Sigmoid colon (tissue), 3 donors: ENCODE data around the gene TCFL5.

Experiments used
- CTCF ChIP-seq, 4 experiments: fragments of 450-650 bp in 3 of 4; fragments of 200-600 bp in 1 of 4; IDR thresholded peaks; one replicate each; pipeline ENCODE4 v1.5.1; 2016 to 2019; ENCODE audit warnings: antibody characterized with exemption in 4 of 4, mild to moderate bottlenecking in 3 of 4, moderate library complexity in 2 of 4
- POLR2A ChIP-seq, 2 donors: fragments of 450-650 bp; IDR thresholded peaks; one replicate each; pipeline ENCODE4 v1.6.1; 2016; ENCODE audit warnings: antibody characterized with exemption in 2 of 2, mild to moderate bottlenecking in 2 of 2, moderate library complexity in 2 of 2

DNA sequence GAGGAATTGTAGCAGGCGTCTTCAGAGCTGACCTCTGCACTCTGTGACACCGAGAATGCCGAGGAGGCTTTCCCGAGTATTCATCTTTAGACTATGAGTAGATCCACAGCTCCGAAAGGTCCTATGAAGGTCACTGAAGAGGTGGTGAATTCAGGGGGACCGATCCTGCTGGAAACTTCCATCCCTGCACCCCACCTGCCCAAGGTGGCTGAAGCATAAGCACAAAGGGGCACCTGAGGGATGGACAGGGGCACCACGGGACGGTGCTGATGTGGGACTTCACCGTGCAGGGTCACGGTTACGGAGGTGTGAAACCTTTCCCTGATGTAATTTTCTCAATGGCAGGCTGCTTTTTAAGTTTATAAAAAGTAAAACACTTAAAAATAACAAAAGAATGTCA is 40.3 kb upstream of the TCFL5 start:
- TF ChIP-seq CTCF (IDR thresholded peaks at IDR 0.05): no peak
- no peak for TF ChIP-seq POLR2A (IDR thresholded peaks at IDR 0.05)
